HG03342 (cell line): ENCODE results near the gene DYRK1A.

ENCODE experiments used
- ATAC-seq: cut with Tn5 transposase; IDR thresholded peaks from one replicate; pipeline ENCODE4 v1.9.1; 2021; ENCODE audit warnings: mild to moderate bottlenecking, moderate library complexity; ENCODE audit not compliant: unreplicated experiment

The DYRK1A gene

DNA sequence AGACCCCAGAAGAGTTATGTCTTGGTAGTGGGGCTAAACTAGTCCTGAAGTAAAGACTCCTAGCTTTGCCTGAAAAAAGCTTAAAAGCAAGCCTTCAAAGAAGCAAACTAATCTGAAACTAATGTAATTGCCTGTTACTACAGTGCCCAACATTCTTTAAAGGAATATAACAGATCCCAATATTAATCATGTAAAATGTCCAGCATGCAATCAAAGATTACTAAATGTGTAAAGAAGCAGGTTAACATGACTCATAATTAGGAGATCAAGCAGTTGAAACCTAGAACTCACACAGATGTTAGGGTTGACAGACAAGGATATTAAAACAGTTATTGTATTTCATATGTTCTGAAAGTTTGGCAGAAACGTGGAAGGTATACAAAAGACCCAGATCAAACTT is 17.8 kb downstream of the DYRK1A start:
- no peak for ATAC-seq

GRCh38 chr21:37385179-37385765 is 18.7 kb downstream of the DYRK1A start:
- no peak for ATAC-seq

DNA sequence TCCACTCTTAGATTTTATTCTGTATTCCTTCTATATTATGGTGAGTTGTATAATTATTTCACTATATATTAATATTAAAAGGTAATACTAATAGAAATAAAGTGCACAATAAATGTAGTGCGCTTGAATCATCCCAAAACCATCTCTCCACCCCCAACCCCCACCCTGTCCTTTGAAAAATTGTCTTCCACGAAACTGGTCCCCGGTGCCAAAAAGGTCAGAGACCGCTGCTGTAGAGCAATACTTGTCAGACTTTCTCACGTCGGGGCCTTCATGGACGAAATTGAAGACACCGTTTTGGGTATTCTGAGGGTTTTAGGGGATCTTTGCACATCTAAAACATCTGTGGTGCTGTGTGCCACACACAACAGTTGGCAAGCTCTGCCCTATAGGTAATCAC is 19.6 kb downstream of the DYRK1A start:
- ATAC-seq, result no peak

- no peak for ATAC-seq
Measured at GRCh38 chr21:37389456-37389855, 22.9 kb downstream of the DYRK1A start.

GRCh38 chr21:37391666-37392065 is 25.1 kb downstream of the DYRK1A start:
- no peak for ATAC-seq

DNA sequence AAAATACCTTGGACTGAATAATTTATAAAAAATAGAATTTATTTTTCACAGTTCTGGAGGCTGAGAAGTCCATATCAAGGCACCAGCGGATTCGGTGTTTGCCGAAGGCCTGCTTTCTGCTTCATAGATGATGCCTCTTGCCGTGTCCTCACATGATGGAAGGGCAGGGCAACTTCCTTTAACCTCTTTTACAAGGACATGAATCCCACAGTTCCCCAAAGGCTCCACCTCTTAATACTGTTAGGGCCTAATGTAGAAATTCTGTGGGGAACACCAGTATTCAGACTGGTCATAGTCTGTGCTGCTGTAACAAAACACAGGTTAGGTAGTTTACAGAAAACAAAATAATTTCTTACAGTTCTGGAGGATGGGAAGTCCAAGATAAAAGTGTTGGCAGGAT is 25.9 kb downstream of the DYRK1A start:
- ATAC-seq, result no peak

DNA sequence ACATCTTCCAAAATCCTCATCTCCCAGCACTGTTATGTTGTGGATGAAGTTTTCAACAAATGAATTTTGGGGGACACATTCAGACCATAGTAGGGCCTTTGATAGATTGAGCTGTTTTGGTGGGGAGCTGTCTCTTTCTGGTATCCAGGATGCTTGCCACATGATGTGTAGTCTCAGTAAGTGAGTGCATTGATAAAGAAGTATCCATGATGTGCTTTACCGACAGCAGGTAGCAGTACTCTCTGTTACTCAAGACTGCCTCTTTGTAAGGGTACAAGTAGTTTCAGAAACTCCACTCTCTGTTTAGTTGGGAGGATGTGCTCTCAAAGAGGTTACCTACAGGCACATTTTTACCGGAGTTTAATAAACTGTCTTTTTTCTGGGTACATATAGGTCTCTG is 26.5 kb downstream of the DYRK1A start:
- no peak for ATAC-seq

GRCh38 chr21:37393786-37394185 is 27.2 kb downstream of the DYRK1A start:
- no peak for ATAC-seq

DNA sequence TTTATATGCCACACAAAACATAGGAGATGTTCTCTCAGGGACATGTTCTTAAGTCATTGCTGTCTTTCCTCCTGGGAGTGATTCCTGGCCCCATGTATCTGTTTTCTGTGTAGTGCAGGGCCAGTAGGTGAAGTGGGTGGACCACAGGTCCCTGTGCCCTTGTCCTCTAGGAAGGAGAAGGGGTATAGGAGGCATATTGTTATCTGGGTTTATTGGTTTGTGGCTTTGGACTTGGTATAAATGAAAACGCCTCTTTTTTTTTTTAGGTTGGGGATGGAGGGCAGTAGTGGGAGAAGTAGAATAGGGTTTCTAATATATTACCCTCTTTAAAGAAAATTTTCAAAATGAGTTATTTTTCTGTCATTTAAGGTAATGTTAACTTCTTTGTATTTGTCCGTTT is 29.4 kb downstream of the DYRK1A start:
- no peak for ATAC-seq

- no peak for ATAC-seq
Measured at GRCh38 chr21:37396855-37397254, 30.3 kb downstream of the DYRK1A start.

GRCh38 chr21:37398697-37399096 is 32.1 kb downstream of the DYRK1A start:
- no peak for ATAC-seq

DNA sequence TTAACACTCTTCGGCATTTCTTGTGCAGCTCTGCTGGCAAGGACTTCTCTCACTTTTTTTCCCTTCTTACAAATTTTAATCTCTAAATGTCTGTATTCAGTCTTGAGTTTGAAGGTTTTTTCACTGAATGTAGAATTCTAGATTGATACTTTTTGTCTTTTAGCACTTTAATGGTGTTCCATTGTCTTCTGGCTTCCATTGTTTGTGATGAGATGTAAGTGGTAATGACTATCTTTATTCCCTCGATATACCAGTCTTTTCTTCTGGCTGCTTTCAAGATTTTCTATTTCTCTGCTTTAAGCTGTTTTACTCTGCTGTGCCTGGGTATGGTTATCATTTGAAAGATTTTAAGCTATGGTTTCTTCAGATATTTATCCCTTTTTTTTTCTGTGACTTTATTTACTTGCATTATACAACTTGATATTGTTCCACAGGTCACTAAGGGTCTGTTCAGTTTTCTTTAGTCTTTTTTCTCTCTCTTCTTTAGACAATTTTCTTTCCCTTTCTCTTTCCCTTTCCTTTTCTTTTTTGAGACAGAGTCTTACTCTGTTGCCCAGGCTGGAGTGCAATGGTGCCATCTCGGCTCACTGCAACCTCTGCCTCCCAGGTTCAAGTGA is 35.8 kb downstream of the DYRK1A start:
- ATAC-seq, result no peak

- ATAC-seq, result no peak
Measured at GRCh38 chr21:37405629-37406028, 39.1 kb downstream of the DYRK1A start.

DNA sequence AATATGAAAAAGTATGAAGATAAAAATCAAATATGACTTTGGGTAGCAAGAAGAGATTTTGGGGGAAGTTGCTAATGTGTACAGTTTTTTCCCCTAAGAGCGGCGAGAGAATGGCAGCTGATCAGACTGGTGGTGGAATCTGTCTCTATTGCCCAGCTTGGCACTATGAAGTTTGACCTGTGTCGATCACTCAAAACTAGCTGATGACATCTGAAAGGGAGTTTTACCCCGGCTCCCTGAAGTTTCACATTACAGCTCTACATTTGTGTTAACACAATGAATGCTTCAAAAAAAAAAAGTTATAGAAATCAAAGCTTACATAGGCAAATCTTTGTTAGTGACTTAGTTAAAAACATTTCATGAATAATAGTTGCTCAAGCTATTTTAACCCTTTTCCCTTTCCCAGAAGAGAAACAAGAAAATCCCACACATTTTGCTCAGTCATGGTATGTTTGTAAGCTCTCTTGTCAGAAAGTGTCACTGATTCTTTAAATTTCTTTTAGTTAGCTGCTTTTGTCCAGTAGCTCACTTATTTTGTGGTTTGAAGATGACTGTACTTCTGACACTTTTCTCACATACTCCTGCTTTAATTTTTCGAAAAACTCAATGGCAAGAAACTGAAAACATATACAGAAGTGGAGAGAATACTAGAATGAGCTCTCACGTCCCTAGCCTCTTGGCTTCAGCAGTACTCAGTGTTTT is 41.3 kb downstream of the DYRK1A start:
- ATAC-seq, result no peak

- no peak for ATAC-seq
Measured at GRCh38 chr21:37408464-37409193, 42.1 kb downstream of the DYRK1A start.

GRCh38 chr21:37410639-37411038 is 44.1 kb downstream of the DYRK1A start:
- ATAC-seq, result no peak

DNA sequence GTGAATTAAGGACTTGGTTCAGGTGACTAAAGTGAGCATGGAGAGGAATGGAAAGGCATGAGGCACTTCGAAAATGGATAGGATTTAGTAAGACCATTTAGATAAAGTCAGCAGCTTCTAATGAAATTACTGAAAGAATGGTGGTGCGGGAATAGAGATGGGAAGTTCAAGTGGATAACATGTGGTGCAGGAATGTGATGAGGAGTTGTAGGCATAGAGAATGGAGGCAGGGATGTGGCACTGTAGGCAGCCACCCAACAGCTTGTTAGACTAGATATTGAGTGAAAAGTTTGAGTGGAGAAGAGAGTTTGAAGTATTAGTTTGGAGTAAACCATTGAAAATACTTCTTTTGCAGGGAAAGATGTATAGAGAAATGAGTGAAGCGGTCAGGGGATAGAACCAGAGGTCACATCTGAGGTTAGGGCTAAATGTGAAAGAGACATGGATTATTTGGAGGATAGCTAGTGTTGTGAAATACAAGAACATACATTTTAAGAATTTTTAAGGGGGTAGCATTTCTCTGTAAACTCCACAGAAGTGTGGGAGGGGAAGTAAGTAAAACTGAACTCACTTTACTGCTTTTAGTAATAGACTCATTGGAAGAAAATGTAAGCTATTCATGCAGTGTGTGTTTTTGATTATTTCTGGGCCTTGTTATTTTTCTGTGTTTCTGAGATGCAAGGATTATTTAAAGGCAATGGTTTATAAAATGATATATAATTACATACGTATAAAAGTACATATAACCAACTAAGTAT is 46.2 kb downstream of the DYRK1A start:
- no peak for ATAC-seq

DNA sequence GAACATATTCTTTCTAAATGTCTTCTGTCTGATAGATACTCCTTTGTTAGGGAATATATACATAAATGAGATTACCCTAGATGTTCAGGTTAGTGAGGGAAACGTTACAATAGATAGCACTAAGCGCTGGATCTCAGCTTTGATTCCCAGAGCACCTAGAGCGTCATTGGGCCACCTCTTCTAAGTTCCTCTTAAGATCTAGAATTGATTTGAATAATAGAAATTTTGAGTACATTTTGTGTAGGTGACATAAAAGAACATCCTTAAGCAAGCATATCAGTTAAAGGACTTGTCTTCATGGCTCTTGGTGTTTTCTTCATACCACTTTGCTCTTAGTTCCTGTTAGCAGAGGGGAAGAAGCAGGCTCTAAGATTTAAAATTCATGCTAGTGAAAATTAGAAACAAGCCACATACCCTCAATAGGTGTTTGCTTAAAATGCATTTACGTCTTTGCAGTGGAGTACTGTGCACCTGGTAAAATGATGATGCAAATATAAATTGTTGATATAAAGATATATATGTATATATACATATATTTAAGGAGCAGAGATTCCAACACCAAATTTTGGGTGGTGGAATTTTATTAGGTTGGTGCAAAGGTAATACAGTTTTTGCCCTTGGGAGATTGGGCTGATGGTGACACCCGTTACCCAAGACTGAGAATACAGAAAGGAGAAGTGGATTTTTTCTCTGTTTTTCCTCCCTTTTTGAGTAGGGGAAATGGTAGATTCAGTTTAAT is 47.1 kb downstream of the DYRK1A start:
- no peak for ATAC-seq

DNA sequence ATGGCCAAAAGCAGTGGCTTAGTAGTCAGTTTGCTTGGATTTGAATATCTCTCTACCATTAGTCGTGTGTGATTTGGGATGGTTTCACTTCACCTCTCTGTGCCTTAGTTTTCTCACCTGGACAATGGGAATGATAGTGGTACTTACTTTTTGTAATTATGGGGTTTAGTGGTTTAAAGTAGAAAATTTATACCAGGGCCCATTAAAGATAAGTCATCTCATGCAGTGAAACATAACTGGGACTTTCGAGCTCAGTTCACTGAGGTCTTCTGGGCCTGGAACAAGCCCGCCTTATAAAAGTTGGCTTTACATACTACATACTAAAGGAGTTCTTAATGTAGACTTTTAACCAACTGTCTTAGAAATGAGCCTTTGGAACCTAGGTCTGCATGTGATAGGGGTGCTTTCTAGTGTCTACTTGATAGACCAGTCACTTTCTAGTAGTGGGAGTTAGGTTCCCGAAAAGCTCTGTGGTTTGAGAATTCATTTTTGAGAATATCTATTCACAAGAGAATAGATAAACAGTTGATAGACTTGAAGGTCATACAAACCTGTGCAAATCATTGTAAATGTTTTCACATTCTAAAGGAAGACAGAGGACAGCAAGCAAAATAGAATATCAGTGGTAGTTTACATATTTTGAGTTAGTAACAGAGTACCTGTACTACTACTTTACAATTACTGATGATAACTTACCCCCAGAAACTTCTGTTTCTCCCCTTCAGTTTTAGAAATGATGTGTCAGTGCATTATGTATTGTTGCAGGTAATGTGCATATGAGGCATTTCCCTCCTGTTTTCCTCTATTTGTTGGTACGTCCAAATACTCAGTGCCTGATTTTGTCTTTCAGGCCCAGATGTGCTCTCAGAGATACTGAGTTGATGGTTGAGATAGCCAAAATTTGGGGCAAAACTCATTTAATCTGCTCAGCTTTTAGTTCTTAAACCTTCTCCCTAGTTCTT is 48.0 kb downstream of the DYRK1A start:
- no peak for ATAC-seq
